DMS79 (cell line): ENCODE measurements around the gene ONECUT3.

Experiments used
- DNase-seq: peaks from one replicate; lab custom pipeline; 2025; lab: John Stamatoyannopoulos, UW

The ONECUT3 gene

GRCh38 chr19:1768248-1768647 is 14.9 kb downstream of the ONECUT3 start:
- no peak for DNase-seq

GRCh38 chr19:1768918-1769644 is 15.8 kb downstream of the ONECUT3 start:
- no peak for DNase-seq

DNA sequence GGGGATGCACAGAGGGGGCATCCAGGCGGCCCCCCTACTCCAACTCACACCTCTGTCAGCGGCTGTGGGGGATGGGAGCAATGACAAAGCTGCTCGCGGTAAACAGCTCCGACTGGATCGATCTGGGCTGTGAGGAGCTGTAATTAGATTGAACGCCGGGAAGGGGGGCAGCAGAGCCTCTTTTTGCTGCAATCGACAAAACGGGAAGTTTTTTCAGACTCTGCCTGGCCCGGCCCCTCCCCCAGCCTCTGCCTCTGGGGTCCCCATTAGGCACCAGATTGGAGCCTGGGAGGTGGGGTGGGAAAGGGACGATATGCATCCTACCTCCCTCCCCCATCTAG is 16.3 kb downstream of the ONECUT3 start:
- DNase-seq = no peak

DNA sequence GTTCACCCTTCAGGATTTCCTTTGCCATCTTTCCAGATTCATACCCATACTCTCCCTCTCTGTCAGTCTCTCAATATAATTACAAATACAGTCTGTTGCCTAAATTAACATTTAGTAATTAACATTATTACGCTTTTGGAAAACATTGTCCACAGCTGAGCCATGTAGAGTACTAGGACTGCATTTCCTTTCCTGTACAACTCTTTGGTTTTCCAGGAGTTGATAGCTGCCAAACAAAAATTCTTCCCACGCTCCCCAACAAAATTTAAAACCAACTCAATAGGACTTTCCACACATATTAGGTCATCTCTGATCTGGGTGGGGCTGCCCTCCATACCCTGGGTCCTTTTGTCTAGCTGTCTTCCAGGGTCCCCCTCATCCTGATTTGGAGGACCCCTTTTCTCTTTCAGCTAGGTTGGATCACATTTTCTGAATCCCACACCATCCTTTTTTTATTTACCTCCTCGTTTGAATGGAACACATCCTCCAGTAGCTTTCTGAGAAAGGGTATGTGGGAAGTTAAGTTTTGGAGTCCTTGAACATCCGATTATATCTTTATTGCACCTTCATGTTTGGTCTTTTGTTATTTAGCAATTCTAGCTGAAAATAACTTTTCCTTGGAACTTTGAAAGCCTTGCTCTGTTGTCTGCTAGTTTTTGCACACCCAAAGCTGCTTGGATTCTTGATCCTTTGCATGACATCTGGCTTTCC is 17.7 kb downstream of the ONECUT3 start:
- no peak for DNase-seq

DNA sequence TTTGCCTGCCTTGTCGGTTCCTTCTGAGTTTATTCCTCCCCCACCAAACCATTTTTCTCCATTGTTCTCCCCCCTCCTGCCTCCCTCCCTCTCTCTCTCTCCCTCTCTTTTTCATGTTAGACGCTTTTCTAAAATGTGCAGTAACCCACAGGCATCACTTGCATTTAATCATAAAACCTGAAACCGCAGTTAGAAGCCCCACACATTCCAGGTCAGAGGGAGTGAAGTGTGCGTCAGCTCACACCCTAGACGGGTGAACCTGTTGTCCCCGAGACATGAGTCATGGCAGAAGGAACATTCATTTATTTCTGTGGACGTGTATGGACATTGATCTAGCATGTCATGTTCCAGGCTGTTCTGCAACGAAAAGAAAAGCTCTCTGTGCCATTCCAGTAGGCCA is 19.9 kb downstream of the ONECUT3 start:
- DNase-seq = no peak

GRCh38 chr19:1774989-1775772 is 21.9 kb downstream of the ONECUT3 start:
- no peak for DNase-seq

GRCh38 chr19:1775951-1776605 is 22.8 kb downstream of the ONECUT3 start:
- no peak for DNase-seq

DNA sequence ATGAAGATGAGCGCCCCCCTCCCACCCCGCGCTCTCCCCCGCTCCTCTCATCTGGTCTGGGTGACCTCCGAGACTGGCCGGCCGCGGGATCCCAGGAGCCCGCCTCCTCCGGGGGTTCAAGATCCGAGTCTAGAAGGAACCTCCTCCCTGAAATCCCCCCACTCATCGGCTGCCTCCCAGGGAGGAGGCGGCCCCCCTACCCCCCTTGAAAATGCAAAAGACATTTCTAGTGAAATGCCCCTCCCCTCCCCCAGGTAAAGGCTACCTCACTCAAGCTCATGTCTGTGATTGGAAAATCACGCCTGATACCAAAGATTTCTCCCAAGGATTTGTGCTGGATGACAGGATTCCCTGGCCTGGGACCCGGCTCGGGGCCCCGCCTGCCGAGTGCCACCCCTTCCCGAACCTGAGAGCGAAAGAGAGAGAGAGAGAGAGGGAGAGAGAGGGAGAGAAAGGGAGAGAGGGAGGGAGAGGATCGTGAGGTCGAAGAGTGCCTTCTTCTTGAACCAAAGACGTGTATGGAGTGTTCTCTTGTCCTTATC is 23.4 kb downstream of the ONECUT3 start:
- DNase-seq = no peak

DNA sequence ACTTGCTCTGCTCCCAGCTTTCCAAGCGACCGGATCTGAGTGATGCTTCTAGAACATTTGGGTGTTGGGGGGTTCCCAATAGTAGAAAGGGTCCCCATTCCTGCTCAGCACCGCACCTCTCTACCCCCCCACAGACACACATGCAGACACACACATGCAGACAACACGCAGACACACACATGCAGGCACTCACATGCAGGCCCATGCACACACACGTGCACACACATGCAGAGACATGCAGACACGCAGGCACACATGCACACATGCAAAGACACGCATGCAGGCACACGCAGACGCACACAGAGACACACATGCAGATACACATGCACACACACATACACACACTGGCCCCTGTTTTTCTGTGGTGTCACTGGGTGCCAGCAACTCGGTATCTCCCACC is 23.8 kb downstream of the ONECUT3 start:
- DNase-seq = no peak

GRCh38 chr19:1779574-1779973 is 26.3 kb downstream of the ONECUT3 start:
- DNase-seq = no peak

DNA sequence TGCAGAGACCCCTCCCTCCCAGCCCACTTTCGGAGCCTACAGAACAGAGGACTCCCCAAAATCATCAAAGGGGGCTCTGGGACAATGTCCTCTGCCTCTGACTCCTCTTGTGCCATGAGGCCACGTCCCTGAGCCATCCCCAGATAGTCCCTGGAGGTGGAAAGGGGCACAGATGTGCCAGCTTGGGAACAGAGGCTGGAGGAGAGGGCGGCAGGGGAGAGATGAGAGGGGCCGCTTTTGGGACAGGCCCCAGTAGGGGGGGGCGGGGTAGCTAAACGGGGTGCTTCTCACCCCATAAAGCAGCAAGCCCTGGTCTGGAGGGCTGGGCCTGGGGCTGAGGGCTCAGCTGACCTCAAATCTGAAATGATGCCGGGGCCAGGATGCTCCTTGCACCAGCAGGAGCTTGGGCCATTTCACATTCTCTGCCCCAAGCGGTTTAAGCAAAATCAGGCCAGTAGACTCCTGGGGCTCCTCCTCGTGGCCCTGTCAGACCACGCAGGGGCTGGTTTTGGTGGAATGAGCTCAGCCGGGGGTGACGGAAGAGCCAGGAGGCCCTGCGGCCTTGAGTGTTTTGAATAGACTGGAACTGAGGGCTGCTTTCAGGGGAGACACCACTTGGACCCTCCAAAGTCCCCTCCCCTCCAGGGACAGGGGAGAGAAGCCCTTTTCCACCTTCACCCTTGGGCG is 27.1 kb downstream of the ONECUT3 start:
- no peak for DNase-seq

DNA sequence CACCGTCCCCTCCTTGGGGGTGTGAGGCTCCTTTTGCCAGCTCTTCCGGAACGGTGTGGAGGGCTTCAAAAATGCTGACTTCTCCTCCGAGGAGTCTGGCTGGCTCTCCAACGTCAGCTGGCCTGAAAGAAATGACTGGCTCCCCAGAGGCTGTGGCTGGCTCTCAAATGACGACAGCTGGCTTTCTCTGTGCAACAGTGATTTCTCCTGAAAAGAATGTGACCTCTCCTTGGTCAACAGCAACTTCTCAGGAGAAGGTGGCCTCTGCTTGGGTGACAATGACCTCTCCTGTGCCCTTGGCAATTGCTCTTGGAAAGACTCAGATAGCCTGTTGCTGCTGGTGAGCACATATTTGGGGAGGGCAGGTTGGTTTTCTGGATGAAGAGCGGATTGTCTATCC is 29.2 kb downstream of the ONECUT3 start:
- DNase-seq = no peak

DNA sequence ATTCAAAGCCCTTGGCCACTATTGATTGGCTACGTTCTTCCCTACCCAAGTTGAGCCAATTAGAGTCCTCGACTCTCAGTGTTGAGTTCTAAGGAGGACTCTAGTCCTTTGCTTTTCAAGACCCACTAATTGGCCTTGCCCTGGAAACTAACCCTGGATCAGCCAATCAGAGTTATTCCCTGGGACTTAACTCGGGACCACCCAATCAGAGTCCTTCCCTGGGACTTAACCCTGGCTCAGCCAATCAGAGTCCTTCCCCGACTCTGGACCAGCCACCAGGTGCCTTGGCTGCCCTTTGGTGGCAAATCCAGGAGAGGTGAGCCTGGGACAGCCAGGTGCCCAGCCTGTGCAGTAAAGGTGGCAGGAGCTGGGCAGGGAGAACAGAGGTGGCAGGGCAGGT is 30.0 kb downstream of the ONECUT3 start:
- no peak for DNase-seq

DNA sequence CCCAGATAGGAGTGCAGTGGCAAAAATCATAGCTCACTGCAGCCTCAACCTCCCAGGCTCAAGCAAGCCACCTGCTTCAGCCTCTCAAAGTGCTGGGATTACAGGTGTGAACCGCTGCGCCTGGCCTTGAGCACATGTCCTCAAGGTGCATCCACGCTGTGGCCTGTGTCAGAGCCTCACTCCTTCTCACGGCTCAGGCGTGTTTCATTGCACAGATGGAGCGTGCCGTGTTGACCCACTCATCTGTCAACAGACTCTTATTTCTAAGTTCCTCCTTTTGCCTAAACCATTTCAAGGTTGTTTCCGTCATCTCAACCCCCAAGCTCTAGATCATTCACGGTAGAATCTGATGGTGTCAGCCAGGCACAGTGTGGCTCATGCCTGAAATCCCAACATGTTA is 30.6 kb downstream of the ONECUT3 start:
- no peak for DNase-seq

DNA sequence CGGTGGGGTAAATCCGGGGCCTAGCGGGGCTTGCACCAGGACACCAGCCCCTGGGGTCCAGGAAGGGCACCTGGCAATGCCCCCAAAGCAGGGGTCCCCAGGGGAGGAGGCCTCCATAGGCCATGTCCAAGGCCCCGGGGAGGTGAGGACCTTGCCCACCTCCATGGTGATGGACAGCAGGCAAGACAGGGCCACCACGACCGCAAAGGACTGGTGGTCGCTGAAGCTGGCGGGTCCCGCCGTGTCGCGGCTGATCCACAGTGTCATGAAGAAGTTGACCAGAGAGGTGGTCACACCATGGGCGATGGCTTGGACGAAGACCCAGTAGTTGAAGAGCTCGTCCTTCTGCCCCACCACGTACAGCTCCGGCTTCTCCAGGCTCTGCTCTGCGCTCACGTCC is 32.0 kb downstream of the ONECUT3 start:
- DNase-seq = no peak

DNA sequence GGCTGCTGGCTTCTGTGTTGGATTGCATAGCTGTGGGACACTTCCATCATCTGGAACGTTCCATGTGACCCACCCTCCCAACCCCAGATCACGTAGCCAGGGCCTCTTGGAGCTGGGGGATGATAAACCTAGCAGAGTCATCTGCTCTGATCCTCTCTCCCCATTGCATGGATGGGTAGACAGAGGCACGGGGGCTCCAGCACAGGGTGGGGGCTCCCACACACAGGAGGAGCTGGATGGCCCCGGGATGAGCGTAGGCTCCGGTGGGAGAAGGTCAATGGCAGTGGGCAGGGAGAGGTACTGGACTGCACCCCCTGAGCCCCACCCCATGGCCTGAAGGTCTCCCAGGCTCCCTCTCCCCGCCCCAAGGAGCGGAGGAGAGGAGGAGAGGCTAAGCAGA is 33.4 kb downstream of the ONECUT3 start:
- no peak for DNase-seq

DNA sequence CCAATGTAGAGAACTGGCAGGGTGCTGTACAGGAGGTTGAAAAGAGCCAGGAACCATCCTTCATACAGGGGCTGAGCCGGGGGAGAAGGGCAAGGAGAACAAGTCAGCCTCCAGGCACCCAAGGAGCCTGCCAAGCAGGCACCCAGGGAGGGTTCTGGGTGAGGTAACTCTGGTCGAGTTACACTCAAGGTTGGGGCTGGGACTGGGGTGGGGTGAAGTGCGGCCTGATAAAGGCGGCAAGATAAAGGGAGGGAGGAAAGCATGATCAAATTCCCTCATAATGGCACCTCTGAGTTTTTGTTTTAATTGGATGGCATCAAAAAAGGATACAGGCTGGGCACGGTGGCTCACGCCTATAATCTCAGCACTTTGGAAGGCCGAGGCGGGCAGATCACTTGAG is 33.8 kb downstream of the ONECUT3 start:
- no peak for DNase-seq

GRCh38 chr19:1789261-1790041 is 36.1 kb downstream of the ONECUT3 start:
- no peak for DNase-seq

DNA sequence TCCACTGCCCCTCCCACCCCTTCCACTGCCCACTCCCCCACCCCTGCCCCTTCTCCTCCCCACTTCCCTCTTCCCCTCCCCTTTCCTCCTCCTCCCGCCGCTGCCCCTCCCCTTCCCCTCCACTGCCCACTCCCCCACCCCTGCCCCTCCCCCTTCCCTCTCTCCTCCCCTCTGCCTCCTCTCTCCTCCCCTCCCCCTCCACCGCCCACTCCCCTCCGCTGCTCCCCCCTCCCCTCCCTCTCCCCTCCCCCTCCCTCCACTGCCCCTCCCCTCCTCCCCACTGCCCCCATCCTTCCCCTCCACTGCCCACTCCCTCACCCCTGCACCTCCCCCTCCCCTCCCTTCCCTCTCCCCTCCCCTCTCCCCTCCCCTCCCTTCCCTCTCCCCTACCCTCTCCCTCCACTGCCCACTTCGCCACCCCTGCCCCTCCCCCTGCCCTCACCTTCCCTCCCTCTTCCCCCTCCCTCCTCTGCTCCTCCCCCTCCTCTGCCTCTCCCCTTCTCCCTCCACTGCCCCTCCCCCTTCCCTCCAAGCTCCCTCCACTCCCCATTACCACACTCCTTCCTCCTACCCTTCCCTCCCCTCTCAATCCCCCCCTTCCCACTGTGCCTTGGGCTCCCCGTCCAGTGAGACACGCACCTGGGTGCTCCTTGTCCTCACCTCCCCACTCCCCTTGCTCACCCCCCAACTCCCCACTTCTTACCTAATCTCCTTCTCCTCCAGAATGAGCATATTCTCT is 36.9 kb downstream of the ONECUT3 start:
- no peak for DNase-seq

DNA sequence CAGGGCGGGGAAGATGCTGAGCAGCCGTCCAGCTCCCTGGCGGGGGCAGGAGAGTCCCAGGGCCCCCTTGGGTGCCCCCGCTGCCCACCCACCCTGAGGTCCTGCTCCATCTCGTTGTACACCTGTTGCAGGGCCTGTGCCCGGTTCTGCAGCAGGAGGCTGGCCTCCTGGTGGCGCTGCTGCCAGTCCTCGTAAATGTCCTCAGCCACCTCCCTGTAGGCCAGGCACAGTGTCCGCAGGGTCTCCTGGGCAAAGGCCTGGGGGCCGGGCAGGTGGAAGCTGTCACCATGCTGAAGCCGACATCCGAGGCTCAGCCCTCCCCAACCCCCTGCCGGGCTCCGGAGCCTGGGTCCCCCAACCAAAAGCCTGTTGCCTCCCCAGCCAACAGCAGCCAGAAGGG is 38.6 kb downstream of the ONECUT3 start:
- no peak for DNase-seq
